Calu3 (cell line): ENCODE measurements around the gene ZNF563. TPM values are rescaled to one million over a fixed set of nuclear protein-coding genes. Genes with fewer than 3 reads are reported as not detected.

ENCODE experiments used
- BruUV-seq: library from RNA; stranded (reverse); fragments of 400-500 nt; replicated peaks from 2 replicates; lab custom pipeline; 2021; lab: Mats Ljungman, UMichigan
- CTCF ChIA-PET: fragments of 300-600 bp; sonication (Branson Sonifier 250); formaldehyde crosslinking; loops from one replicate; lab custom pipeline; 2022; ENCODE audit warnings: antibody characterized with exemption; lab: Charles Lee
- DNase-seq: peaks from one replicate; pipeline ENCODE4 v3.0.0; 2022
- H3K27ac Mint-ChIP-seq: one replicate; pipeline ENCODE4 v1.8.0; 2022; ENCODE audit warnings: mixed read lengths; ENCODE audit not compliant: unreplicated experiment
- H3K27me3 Mint-ChIP-seq: one replicate; pipeline ENCODE4 v1.8.0; 2022; ENCODE audit warnings: mixed read lengths; ENCODE audit not compliant: unreplicated experiment
- H3K36me3 Mint-ChIP-seq: one replicate; pipeline ENCODE4 v1.8.0; 2022; ENCODE audit warnings: mild to moderate bottlenecking, moderate library complexity, mixed read lengths; ENCODE audit not compliant: insufficient read depth, unreplicated experiment
- H3K4me1 Mint-ChIP-seq: one replicate; pipeline ENCODE4 v1.8.0; 2022; ENCODE audit warnings: mild to moderate bottlenecking, low read depth, mixed read lengths; ENCODE audit not compliant: unreplicated experiment
- H3K4me3 Mint-ChIP-seq: one replicate; pipeline ENCODE4 v1.8.0; 2022; ENCODE audit warnings: mild to moderate bottlenecking, low read depth, moderate library complexity, mixed read lengths; ENCODE audit not compliant: unreplicated experiment
- H3K9me3 Mint-ChIP-seq: one replicate; pipeline ENCODE4 v1.8.0; 2022; ENCODE audit warnings: low read depth, mixed read lengths; ENCODE audit not compliant: unreplicated experiment
- CTCF ChIP-seq: fragments of 200-600 bp; IDR thresholded peaks from one replicate; pipeline ENCODE4 v1.8.0; 2022; ENCODE audit warnings: antibody characterized with exemption; ENCODE audit not compliant: unreplicated experiment
- intact Hi-C: fragments of 100-400 bp; cut with micrococcal nuclease; formaldehyde crosslinking; loops from one replicate; pipeline ENCODE4 v1.10.0; 2022; ENCODE audit not compliant: unreplicated experiment
- total RNA-seq: library from RNA; stranded (reverse); gene quantifications from 2 replicates; pipeline ENCODE4 v1.2.3, GENCODE V29; 2022

ZNF563 gene
- total RNA-seq, 1 experiment from 2014 or later: 1.3 TPM

GRCh38 chr19:12350890-12351197 lies 17.4 kb upstream of the ZNF563 start:
- no peaks in the 10 kb centered on the region for H3K27me3 Mint-ChIP-seq
- H3K27ac Mint-ChIP-seq: no peak overlapping the region
- no TSS peak for BruUV-seq
- CTCF ChIA-PET: no interaction called here
- no peaks in the 10 kb centered on the region for H3K4me1 Mint-ChIP-seq
- H3K36me3 Mint-ChIP-seq: no peaks in the 10 kb centered on the region
- H3K4me3 Mint-ChIP-seq: no peak overlapping the region
- intact Hi-C loops: no loop called here
- no peaks in the 10 kb centered on the region for H3K9me3 Mint-ChIP-seq
- no peak for DNase-seq
- no peak for TF ChIP-seq CTCF

- intact Hi-C loops: no loop called here
- no TSS peak for BruUV-seq
- Mint-ChIP-seq H3K4me3 (no peak overlapping the region), H3K27me3 (no peaks in the 10 kb centered on the region), H3K27ac (no peak overlapping the region), H3K36me3 (no peaks in the 10 kb centered on the region), H3K4me1 (no peaks in the 10 kb centered on the region), H3K9me3 (no peaks in the 10 kb centered on the region)
- no peak for DNase-seq
- no peak for TF ChIP-seq CTCF
- CTCF ChIA-PET: no interaction called here
Observed at GRCh38 chr19:12350185-12350889, 16.9 kb upstream of the ZNF563 start.

- no peak overlapping the region for H3K27ac Mint-ChIP-seq
- H3K4me1 Mint-ChIP-seq: no peaks in the 10 kb centered on the region
- intact Hi-C loops: no loop called here
- CTCF ChIA-PET: no interaction called here
- H3K9me3 Mint-ChIP-seq: no peaks in the 10 kb centered on the region
- no TSS peak for BruUV-seq
- H3K36me3 Mint-ChIP-seq: no peaks in the 10 kb centered on the region
- H3K4me3 Mint-ChIP-seq: no peak overlapping the region
- no peak for TF ChIP-seq CTCF
- DNase-seq: no peak
- H3K27me3 Mint-ChIP-seq: no peaks in the 10 kb centered on the region
Observed at GRCh38 chr19:12346896-12347295, 13.5 kb upstream of the ZNF563 start.

DNA sequence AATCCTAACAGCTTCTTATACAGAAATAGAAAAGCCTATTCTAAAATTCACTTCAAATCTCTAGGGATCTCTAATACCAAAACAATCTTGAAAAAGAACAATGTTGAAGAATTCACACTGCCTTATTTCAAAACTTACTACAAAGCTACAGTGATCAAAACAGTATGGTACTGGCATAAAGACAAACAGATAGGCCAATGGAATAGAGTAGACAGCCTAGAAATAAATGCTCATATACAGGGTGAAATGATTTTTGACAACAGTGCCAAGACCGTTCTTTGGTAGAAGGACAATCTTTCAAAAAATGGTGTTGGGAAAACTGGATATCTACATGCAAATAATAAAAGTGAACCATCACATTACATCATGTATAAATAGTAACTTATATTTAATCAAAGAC lies 11.8 kb upstream of the ZNF563 start:
- Mint-ChIP-seq H3K4me3 (no peak overlapping the region), H3K27ac (no peak overlapping the region), H3K36me3 (no peaks in the 10 kb centered on the region), H3K9me3 (peaks cover 4% of the 10 kb centered on the region), H3K4me1 (no peaks in the 10 kb centered on the region), H3K27me3 (no peaks in the 10 kb centered on the region)
- DNase-seq: no peak
- intact Hi-C loops: no loop called here
- BruUV-seq: no TSS peak
- CTCF ChIA-PET: no interaction called here
- TF ChIP-seq CTCF: no peak
